Measurements from ENCODE around the gene KCNK7.

KCNK7 gene

GRCh38 chr11:65607614-65608426 lies 12.2 kb upstream of the KCNK7 start:
- H3K4me1 ChIP-seq (ENCODE audit: control insufficient read depth in 1 of 2, insufficient read depth in 1 of 2, low read depth in 1 of 2, low read length in 1 of 2): peaks cover 41 to 45% of the 10 kb centered on the region in 2 experiments
- peaks cover 87% of the 10 kb centered on the region for H3K36me3 ChIP-seq
- no peaks in the 10 kb centered on the region for H3K9me3 ChIP-seq
- no peak overlapping the region for H3K27ac ChIP-seq
- no peak overlapping the region for H3K4me3 ChIP-seq (ENCODE audit: low read depth in 1 of 2, low read length in 1 of 2)
- TF ChIP-seq, protein P1, sequence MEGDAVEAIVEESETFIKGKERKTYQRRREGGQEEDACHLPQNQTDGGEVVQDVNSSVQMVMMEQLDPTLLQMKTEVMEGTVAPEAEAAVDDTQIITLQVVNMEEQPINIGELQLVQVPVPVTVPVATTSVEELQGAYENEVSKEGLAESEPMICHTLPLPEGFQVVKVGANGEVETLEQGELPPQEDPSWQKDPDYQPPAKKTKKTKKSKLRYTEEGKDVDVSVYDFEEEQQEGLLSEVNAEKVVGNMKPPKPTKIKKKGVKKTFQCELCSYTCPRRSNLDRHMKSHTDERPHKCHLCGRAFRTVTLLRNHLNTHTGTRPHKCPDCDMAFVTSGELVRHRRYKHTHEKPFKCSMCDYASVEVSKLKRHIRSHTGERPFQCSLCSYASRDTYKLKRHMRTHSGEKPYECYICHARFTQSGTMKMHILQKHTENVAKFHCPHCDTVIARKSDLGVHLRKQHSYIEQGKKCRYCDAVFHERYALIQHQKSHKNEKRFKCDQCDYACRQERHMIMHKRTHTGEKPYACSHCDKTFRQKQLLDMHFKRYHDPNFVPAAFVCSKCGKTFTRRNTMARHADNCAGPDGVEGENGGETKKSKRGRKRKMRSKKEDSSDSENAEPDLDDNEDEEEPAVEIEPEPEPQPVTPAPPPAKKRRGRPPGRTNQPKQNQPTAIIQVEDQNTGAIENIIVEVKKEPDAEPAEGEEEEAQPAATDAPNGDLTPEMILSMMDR (IDR thresholded peaks at IDR 0.05): no peak
- no peaks in the 10 kb centered on the region for H3K27me3 ChIP-seq

DNA sequence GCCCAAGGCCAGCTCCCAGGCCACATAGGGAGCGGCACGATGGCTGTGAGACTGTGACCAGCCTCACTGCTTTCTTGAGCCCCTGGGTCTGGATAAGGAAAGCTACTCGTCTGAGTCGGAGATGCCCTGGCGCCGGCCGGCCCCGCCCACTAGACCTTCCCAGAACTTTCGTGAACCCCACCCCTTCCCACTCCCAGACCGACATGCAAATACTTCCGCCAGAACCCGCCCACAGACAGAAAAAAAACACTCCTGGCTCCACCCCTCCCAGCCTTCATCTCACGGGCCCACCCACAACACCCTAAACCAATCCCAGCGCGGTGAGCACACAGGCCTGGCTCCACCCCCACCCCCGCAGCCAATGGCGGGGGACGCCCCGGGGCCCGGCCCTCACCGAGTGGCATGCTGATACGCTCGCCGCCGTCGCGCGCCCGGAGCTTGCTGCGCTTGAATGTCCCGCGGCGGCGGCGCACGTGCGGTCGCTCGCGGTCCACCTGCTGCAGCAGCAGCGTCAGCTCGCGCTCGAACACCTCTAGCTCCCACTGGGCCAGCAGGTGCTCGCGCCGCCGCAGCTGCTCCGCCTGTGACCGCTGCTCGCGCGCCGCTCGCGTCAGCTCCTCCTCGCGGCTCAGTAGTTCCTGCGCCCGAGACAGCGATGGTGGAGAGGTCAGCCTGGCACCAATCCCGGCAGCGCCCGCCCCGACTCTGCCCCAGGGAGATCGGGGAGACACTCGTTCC lies 11.4 kb upstream of the KCNK7 start:
- Histone ChIP-seq H3K27me3 (no peaks in the 10 kb centered on the region), H3K27ac (no peak overlapping the region), H3K9me3 (no peaks in the 10 kb centered on the region), H3K36me3 (peaks cover 87% of the 10 kb centered on the region), H3K4me1 (ENCODE audit: control insufficient read depth in 1 of 2, insufficient read depth in 1 of 2, low read depth in 1 of 2, low read length in 1 of 2) (peaks cover 34 to 37% of the 10 kb centered on the region in 2 experiments), H3K4me3 (ENCODE audit: low read depth in 1 of 2, low read length in 1 of 2) (no peak overlapping the region)
- TF ChIP-seq, protein P1 (IDR thresholded peaks at IDR 0.05): no peak

DNA sequence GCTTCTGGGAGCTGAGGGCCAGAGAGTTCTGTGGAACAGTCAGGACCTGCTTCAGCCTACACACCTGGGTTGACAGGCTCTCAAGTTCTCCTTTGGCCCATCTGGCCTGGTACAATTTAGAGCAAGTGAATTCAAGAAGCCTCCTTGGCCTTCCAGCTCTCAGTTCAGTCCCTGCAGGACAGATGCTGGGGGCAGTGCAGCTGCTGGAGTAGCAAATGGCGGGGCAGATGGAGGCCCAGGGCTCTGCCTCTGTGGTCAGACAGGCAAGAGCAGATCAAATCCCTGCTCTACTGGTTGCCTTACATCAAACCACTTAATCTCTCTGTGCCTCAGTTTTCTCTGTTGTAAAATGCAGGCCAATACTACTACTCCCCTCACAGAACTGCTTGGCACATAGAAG lies 8.7 kb upstream of the KCNK7 start:
- H3K9me3 ChIP-seq: no peaks in the 10 kb centered on the region
- H3K27me3 ChIP-seq: no peaks in the 10 kb centered on the region
- H3K36me3 ChIP-seq: peaks cover 100% of the 10 kb centered on the region
- TF ChIP-seq, protein P1 (IDR thresholded peaks at IDR 0.05): no peak
- H3K27ac ChIP-seq: peak overlapping the region; percentile 46
- peaks cover 6 to 9% of the 10 kb centered on the region in 2 experiments for H3K4me1 ChIP-seq (ENCODE audit: control insufficient read depth in 1 of 2, insufficient read depth in 1 of 2, low read depth in 1 of 2, low read length in 1 of 2)
- no peak overlapping the region for H3K4me3 ChIP-seq (ENCODE audit: low read depth in 1 of 2, low read length in 1 of 2)

- Histone ChIP-seq H3K27ac (no peak overlapping the region), H3K27me3 (no peaks in the 10 kb centered on the region), H3K9me3 (no peaks in the 10 kb centered on the region), H3K4me1 (ENCODE audit: control insufficient read depth in 1 of 2, insufficient read depth in 1 of 2, low read depth in 1 of 2, low read length in 1 of 2) (no peaks in the 10 kb centered on the region), H3K36me3 (peaks cover 99% of the 10 kb centered on the region), H3K4me3 (ENCODE audit: low read depth in 1 of 2, low read length in 1 of 2) (no peak overlapping the region)
- TF ChIP-seq, protein P1 (IDR thresholded peaks at IDR 0.05): no peak
These were observed 4.3 kb upstream of the KCNK7 start for GRCh38 chr11:65599955-65600246.

- H3K27me3 ChIP-seq: no peaks in the 10 kb centered on the region
- H3K27ac ChIP-seq: no peak overlapping the region
- TF ChIP-seq, protein P1 (IDR thresholded peaks at IDR 0.05): no peak
- H3K9me3 ChIP-seq: no peaks in the 10 kb centered on the region
- peaks cover 97% of the 10 kb centered on the region for H3K36me3 ChIP-seq
- H3K4me3 ChIP-seq (ENCODE audit: low read depth in 1 of 2, low read length in 1 of 2): no peak overlapping the region
- H3K4me1 ChIP-seq (ENCODE audit: control insufficient read depth in 1 of 2, insufficient read depth in 1 of 2, low read depth in 1 of 2, low read length in 1 of 2): no peaks in the 10 kb centered on the region
These were observed 3.8 kb upstream of the KCNK7 start for GRCh38 chr11:65599216-65599954.

Data from neutrophil (primary cell).